GM21528 (cell line): ENCODE data around the gene POTEE.
"Not testable (repeated sequence)": the region's sequence is repeated elsewhere in the genome, so short reads cannot be mapped to it uniquely, and the experiment has no call there.

Experiments
- ATAC-seq: cut with Tn5 transposase; IDR thresholded peaks from one replicate; pipeline ENCODE4 v1.9.1; 2021; ENCODE audit warnings: mild to moderate bottlenecking, moderate library complexity; ENCODE audit not compliant: unreplicated experiment, low FRiP score

POTEE gene

DNA sequence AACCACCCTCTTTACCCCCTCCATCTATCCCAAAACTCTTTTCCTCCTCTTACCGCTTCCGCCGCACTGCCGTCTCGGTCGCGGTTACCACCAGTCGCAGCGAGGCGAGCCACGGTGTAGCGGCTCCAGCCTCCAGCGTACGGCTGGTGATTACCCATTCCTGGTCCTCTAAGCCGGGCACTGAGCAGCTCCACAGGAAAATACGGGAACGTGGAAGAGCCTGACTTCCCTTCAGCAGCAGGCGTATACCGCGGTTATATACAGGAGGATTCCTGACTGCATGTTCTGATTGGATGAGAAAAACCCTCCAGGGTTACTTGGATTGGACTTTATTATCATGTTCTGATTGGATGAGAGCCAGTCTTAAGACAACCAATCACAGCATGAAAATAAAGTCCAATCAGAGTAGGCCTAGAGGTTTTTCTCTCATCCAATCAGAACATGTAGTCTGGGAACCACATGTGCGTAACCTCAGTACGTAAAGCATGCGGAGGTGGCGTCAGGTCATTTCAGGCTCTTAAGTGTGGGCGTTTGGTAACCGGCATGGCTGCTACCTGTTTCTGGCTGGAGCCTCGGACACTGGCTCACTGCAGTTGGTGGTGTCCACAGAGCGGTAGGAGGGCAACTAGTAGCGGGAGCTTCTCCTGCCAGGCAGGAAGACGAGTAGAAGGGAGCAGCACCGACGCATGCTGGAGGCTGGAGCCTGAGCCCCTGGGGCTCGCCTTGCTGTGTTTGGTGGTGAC lies at the start of gene POTEE:
TSS of gene POTEE (plus strand) at position 507 of the 743 bp plus-strand sequence. CDS start 8,867 bp downstream, outside the sequence.
- ATAC-seq = not testable (repeated sequence)

DNA sequence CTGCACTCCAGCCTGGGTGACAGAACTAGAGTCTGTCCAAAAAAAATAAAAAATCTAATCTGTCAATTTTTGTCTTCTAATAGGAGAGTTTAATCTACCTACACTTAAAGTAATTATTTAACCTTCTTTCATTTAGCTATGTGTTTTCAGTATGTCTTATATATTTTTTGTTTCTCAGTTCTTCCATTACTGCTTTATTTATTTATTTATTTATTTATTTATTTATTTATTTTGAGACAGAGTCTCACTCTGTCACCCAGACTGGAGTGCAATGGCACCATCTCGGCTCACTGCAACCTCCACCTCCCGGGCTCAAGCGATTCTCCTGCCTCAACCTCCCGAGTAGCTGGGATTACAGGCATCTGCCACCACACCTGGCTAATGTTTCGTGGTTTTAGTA lies 43.8 kb upstream of the POTEE start:
- not testable (repeated sequence) for ATAC-seq

DNA sequence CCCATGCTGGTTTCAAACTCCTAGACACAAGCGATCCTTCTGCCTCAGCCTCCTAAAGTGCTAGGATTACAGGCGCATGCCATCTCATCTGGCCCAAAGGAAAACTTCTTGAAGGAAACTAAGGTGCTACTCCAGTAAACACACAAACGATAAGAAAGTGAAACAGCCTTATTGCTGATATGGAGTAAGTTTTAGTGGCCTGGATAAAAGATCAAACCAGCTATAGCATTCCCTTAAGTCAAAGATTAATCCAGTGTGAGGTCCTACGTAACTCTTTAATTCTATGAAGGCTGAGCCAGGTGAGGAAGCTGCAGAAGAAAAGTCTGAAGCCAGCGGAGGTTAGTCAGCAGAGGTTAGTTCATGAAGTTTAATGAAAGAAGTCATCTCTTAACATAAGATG lies 40.8 kb upstream of the POTEE start:
- ATAC-seq = no peak

DNA sequence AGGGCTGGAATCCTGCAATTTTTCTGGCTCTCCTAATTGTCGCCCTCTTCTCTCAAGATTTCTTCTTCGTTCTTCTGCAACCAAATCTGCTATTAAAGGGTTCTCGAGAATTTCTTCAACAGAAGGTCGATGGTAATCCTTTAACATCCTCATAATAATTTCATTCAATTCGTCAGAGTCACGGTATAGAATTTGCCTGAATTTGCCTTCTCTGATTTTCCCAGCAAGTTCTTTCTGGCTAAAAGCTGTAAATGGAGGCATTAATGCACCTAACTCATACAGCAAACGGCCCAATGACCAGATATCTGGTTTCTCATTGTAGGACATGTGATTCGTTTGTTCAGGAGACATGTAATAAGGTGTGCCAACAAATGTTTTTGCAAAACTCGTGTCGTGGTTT lies 31.3 kb upstream of the POTEE start:
- ATAC-seq = not testable (repeated sequence)

DNA sequence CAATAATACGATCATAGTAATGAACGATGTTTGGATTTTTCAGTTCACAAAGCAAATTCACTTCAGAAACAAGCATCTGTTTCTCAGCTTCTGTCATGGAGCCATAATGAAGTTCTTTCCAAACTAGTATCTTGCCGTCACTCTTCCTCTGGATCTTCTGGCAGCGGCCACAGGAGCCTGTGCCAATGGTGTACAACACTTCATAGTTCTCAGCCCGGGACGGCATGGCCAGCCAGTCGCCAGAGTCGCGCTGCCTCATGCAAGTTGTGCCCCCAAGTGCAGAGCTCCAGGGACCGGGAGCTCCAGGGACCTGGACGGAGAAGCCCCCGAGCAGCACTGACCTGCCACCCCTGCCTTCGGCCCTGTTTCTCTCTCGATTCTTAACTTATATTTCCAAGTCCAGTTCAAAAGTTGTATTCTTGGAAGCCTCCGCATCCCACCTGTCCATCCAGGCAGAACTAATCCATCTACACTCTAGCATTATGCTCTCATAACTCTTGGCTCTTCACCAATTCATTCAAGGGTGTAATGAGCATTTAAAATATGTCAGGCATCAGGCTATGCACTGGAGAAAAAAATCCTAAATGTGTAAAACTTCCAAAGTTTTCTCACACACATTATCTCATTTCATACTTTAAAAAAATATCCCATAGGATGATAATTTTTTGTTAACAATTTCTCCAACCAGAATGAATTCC lies 30.5 kb upstream of the POTEE start:
- ATAC-seq = not testable (repeated sequence)

DNA sequence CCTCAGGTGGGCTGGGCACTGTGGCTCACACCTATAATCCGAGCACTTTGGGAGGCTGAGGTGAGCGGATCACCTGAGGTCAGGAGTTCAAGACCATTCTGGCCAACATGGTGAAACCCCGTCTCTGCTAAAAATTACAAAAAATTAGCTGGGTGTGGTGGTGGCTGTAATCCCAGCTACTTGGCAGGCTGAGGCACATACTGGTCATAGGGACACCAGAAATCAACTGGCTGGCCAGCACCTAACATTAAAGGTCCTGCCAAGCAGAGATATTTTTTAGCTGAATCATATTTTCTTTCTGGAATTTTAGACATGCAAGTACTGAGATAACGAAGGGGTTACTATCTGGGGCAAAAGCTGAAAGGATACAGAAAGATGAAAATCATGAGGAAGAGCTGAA lies 27.9 kb upstream of the POTEE start:
- not testable (repeated sequence) for ATAC-seq

DNA sequence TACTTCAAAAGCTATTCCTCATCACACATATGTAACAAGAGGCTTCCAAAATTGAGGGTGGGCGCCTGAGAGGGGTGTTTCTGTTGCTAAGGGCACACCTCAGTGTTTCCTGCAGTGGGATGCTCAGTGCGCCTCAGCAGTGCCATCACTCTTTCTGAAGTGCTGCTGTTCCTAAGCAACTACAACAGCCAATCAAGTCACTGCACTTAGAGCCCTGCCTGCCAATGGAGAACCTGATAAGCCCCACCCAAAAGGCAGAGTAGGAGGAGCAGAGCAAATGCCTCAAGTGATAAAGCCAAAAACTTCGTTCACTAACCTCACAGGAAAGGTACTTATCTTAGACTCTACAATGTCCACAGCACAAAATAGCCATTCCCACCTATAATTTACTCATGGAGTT lies 15.9 kb upstream of the POTEE start:
- ATAC-seq = not testable (repeated sequence)

DNA sequence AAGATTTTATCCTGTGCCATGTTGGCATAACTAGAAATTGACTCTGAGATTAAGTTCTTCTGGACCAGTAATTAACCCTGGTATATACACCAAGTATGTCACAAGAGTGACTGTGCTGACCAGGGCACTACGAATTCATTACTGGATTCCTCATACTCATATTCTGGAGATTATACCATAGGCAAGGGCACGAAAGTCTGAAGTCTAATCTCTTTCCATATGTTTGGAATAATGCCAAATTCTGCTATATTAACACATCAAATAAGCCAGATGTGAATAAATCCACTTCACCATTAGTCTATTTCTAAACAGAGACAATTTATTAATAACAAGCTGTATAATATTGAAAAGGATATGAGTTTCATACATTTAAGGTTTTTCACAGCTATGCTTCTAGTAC lies 13.2 kb upstream of the POTEE start:
- not testable (repeated sequence) for ATAC-seq

DNA sequence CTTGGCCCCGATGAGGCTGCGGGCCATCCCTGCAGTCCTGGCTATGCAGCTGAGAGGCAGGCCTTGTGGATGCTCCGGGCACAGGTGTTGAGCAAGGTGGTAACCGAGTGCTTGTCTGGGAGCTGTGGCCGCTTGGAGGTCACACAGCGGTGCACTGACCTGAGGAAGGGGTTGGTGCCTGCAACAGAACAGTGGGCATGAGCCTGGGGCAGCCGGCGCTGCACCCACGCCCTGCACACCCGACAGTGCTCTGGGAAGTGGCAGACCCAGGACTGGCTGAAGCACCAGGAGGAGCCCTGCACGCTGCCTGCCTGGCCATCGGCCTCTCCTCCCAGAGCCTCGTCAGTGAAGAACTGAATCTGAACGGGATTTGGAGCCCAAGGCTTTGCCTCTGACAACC lies 8.2 kb upstream of the POTEE start:
- no peak for ATAC-seq

DNA sequence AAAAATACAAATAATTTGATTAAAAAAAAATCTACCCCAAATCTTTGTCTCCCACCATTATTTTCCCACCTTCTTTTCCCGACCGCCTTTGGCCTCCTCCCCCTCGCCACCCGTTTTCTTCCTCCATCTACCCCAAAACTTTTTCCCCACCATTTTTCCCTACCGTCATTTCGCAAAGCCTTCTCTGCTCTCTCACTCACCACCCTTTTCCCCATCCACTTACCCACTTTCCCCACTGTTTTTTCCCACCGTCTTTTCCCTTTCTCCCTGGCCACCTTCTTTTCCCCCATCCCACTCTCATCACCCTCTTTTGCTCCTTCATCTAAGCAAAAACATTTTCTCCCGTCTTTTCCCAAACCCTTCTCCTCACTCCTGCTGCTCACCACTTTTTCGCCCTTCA lies 1.5 kb upstream of the POTEE start:
- ATAC-seq = not testable (repeated sequence)

DNA sequence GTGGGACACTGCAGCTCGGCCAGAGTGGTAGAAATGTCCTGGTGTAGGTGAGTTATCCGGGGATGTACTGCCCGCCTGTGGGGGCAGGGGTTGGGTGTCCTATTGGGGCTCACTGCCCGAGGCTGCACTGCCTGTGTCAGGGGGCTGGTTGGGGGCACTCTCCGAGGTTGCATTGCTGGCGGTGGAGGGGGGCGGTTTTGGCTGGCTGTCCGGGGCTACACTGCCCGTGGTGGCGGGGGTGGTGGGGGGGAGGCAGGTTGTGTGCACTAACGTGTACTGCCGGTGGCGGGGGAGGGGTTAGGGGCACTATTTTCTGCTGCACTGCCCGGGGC lies 403 bp downstream of the POTEE start:
- not testable (repeated sequence) for ATAC-seq

DNA sequence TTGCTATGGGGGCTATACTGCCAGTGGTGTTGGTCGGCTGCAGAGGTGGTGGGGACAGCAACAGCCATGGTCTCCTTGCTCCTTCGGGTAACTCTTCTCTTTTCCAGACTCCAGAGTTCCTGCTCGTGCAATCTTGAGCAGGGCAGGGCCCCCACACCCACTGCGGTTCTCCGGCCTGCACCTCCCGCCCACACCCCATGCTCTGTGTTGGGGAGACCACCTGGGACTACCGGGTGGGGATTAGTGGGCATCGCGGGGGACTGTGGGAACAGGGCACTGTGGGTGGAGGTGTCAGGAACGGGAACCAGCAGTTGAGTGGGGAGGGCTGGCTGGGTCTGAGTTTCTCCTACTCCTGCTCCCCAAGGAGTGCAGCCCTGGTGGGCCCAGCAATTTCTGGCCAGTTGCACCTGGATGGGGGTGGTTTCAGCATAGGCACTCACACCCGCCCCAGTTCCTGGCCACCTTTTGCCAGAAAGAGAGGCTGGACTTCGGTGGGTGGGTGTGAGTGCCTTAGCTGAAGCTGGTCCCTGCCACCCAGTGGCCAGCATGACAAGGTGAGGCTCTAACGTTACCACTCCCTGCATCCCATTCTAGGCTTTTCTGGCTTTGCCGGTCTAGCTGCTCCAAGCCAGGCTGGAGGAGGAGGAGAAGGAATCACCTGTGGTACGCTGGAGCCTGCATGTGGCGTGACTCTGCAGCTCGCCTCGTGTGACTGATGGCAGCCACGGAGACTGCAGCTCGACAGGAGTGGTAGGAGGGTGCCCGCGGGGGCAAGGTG lies 1.3 kb downstream of the POTEE start:
- ATAC-seq = not testable (repeated sequence)

DNA sequence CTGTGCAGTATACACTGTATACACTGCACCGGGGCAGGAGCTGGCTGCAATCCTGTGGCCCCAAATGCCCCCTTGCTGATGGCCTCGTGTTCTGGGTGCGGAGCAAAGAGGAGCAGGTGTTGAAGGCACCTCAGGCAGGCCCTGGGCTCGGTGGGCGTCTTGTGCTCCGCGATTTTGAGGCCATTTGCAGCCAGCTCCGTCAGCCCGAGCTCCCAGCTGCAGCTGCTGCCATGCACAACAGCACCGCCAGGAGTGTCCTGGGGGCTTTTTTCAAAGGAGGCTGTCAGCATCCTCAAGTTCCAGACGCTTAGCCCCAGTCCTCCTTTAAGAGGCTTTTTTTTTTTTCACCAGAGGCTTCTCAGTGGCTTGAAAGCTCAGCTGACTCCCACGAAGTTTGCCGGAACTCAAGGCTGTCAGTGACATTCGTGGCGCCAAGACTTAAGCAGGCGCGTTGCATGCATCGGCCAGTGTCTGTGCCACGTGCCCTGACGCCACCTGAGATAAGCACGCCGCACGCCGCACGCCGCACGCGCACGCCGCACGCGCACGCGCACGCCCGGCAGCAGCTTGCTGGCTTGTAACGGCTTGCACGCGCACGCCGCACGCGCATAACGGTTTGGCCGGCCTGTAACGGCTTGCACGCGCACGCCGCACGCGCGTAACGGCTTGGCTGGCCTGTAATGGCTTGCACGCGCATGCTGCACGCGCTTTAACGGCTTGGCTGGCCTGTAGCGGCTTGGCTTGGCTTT lies 8.1 kb downstream of the POTEE start:
- not testable (repeated sequence) for ATAC-seq

DNA sequence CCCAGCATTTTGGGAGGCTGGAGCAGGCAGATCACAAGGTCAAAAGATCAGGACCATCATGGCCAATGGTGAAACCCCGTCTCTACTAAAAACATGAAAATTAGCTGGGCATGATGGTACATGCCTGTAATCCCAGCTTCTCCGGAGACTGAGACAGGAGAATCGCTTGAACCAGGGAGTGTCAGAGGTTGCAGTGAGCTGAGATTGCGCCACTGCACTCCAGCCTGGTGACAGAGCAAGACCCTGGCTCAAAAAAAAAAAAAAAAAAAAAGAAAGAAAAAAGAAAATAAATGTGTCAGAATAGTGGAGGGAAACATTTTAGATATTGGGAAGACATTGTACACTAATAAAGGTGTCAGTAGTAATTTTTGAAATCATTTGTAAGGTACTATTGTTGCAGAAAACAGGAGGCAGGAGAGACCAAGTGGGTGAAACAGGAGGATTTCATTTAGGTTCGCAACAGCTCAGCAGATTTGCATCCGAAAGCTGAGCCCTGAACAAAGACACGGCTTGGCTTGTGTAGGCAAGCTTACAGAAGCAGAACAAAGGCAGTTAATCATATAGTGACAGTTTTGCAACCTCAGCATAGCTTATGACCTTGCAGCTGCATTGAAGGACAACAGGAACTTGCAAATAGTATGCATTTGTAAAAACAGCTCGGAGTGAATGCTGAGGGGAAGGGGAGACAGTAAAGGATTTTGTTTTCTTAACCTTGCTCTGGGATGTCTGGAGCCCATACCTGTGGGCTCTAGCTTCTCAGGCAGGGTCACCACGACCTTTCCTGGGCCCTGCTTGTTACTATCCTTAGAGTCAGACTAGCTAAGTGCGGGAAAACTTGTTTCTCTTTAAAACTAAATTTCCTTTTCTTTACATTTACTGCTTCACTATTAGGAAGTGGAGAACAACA lies 26.5 kb downstream of the POTEE start:
- ATAC-seq = not testable (repeated sequence)
